Measurements from ENCODE around the gene SCNN1G.

DNA sequence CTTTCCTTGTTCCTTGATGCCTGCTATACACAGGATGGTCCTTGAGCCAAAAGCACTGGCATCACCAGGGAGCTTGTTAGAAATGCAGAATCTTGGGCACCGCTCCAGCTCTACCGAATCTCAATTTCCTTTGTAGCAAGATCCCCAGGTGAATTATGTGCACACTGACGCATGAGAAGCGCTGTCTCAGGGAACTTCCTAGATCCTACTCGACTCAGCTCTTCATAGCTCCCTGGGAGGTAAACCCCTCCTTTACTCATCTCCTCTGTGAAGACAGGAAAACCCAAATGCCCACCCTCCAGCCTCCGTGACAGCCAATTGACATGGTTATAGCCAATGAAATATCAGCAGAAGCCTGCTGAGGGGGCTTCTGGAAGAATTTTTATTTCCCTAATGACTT is 37.4 kb upstream of the SCNN1G start:
- TF ChIP-seq ZBTB21 (CRISPR knock-in tag; IDR thresholded peaks at IDR 0.05; ENCODE audit: borderline replicate concordance) (no peak), NFYB (CRISPR knock-in tag; conservative IDR thresholded peaks at IDR 0.05; ENCODE audit: low read depth) (no peak), CTCF (IDR thresholded peaks at IDR 0.05) (no peak), ZNF317 (CRISPR knock-in tag; IDR thresholded peaks at IDR 0.05; ENCODE audit: borderline replicate concordance, low read depth) (no peak), NR3C1 (CRISPR knock-in tag; conservative IDR thresholded peaks at IDR 0.05; ENCODE audit: low read depth) (no peak), CREB1 (CRISPR knock-in tag; IDR thresholded peaks at IDR 0.05) (no peak), TEAD4 (CRISPR knock-in tag; IDR thresholded peaks at IDR 0.05) (no peak), TCF7 (CRISPR knock-in tag; IDR thresholded peaks at IDR 0.05; ENCODE audit: low read depth) (no peak), ZNF121 (CRISPR knock-in tag; IDR thresholded peaks at IDR 0.05) (no peak)
- TF ChIP-seq, protein P1, sequence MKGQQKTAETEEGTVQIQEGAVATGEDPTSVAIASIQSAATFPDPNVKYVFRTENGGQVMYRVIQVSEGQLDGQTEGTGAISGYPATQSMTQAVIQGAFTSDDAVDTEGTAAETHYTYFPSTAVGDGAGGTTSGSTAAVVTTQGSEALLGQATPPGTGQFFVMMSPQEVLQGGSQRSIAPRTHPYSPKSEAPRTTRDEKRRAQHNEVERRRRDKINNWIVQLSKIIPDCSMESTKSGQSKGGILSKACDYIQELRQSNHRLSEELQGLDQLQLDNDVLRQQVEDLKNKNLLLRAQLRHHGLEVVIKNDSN (CRISPR knock-in tag; IDR thresholded peaks at IDR 0.05), result no peak

Measured in WTC11 (cell line).